Mesothelial cell of epicardium (in vitro differentiated cells): ENCODE measurements around the gene PTP4A1. TPM values are rescaled to one million over a fixed set of nuclear protein-coding genes. Genes with fewer than 3 reads are reported as not detected.

ENCODE experiments used
- DNase-seq, 2 experiments: peaks; one replicate each; pipeline ENCODE4 v3.0.0; 2021; ENCODE audit warnings: low spot score in 2 of 2; ENCODE audit not compliant: unreplicated experiment in 2 of 2
- H3K27ac Mint-ChIP-seq: 2 replicates; pipeline ENCODE4 v1.8.0; 2021; ENCODE audit warnings: mixed read lengths
- H3K27me3 Mint-ChIP-seq: 2 replicates; pipeline ENCODE4 v1.8.0; 2021; ENCODE audit warnings: low read depth, mixed read lengths
- H3K36me3 Mint-ChIP-seq: 2 replicates; pipeline ENCODE4 v1.8.0; 2021; ENCODE audit warnings: mixed read lengths
- H3K4me1 Mint-ChIP-seq: 2 replicates; pipeline ENCODE4 v1.8.0; 2021; ENCODE audit warnings: mixed read lengths
- H3K4me3 Mint-ChIP-seq: 2 replicates; pipeline ENCODE4 v1.8.0; 2021; ENCODE audit warnings: mild to moderate bottlenecking, moderate library complexity, mixed read lengths
- H3K9me3 Mint-ChIP-seq: 2 replicates; pipeline ENCODE4 v1.8.0; 2021; ENCODE audit warnings: mixed read lengths
- CTCF ChIP-seq: fragments of 200-600 bp; sonication (generic); IDR thresholded peaks from one replicate; pipeline ENCODE4 v1.5.0; 2021; ENCODE audit warnings: antibody characterized with exemption; ENCODE audit not compliant: unreplicated experiment
- total RNA-seq: library from RNA; stranded (reverse); gene quantifications from 3 replicates; pipeline ENCODE4 v1.2.1, GENCODE V29; 2021

PTP4A1 gene
- total RNA-seq, 1 donor from 2014 or later, result 51.5 TPM

GRCh38 chr6:63565058-63565726 lies 7.1 kb upstream of the PTP4A1 start:
- peaks cover 6% of the 10 kb centered on the region for H3K36me3 Mint-ChIP-seq
- H3K9me3 Mint-ChIP-seq, result peaks cover 16% of the 10 kb centered on the region
- no peak overlapping the region for H3K4me3 Mint-ChIP-seq
- H3K27ac Mint-ChIP-seq, result no peak overlapping the region
- H3K27me3 Mint-ChIP-seq, result no peaks in the 10 kb centered on the region
- no peak for DNase-seq
- no peak for TF ChIP-seq CTCF
- peaks cover 25% of the 10 kb centered on the region for H3K4me1 Mint-ChIP-seq

DNA sequence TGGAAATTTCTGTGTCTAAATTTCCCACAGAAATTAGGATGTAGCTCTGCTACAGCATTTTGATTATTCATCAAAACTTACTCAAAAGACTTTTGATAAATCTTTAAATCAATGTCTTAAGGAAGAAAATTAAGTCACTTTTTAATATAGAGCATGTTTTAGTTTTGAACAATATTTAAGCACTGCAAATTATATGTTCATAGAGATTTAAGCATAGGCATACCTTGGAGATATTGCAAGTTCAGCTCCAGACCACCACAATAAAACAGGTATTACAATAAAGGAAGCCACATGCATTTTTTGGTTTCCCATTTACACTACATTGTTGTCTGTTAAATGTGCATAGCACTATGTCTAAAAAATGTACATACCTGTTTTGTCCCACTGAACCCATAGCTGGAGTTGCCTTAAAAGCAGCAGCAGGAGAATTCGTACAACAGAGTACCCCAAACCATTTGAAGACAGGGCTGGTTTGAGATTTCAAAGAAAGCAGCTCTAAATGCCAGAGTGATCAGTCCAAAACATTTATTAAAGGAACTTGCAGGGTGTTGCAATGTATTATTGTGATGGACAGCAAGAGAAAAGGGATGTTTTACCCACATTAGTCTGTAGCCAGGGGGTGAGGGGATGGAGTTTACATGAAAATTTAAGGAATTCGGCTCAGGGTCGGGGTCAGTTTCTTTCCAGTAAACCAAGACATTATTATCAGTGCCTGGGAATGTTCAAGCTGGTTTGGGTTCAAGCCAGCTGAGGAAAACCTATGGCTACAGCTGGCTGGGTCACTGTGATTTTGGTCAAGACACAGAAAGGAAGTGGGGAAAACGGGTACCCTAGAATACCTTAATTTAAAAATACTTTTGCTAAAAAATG lies 6.3 kb upstream of the PTP4A1 start:
- no peak for TF ChIP-seq CTCF
- peaks cover 21% of the 10 kb centered on the region for H3K4me1 Mint-ChIP-seq
- no peak overlapping the region for H3K4me3 Mint-ChIP-seq
- H3K36me3 Mint-ChIP-seq, result peaks cover 6% of the 10 kb centered on the region
- H3K9me3 Mint-ChIP-seq, result peaks cover 16% of the 10 kb centered on the region
- H3K27ac Mint-ChIP-seq, result peak overlapping the region; percentile 45
- no peak for DNase-seq
- no peaks in the 10 kb centered on the region for H3K27me3 Mint-ChIP-seq

- DNase-seq, result no peak
- H3K4me1 Mint-ChIP-seq, result peaks cover 28% of the 10 kb centered on the region
- no peaks in the 10 kb centered on the region for H3K27me3 Mint-ChIP-seq
- H3K27ac Mint-ChIP-seq, result no peak overlapping the region
- peaks cover 6% of the 10 kb centered on the region for H3K36me3 Mint-ChIP-seq
- H3K4me3 Mint-ChIP-seq, result no peak overlapping the region
- TF ChIP-seq CTCF, result no peak
- peaks cover 16% of the 10 kb centered on the region for H3K9me3 Mint-ChIP-seq
These were observed 4.3 kb upstream of the PTP4A1 start for GRCh38 chr6:63567966-63568365.

GRCh38 chr6:63571361-63572043 lies 778 bp upstream of the PTP4A1 start:
- Mint-ChIP-seq H3K4me1 (peaks cover 41% of the 10 kb centered on the region), H3K27ac (peak overlapping the region; percentile 97), H3K36me3 (peaks cover 6% of the 10 kb centered on the region), H3K4me3 (peak overlapping the region; percentile 81), H3K9me3 (peaks cover 16% of the 10 kb centered on the region), H3K27me3 (no peaks in the 10 kb centered on the region)
- no peak for DNase-seq
- no peak for TF ChIP-seq CTCF

GRCh38 chr6:63572747-63573075 lies 431 bp downstream of the PTP4A1 start:
- no peak for TF ChIP-seq CTCF
- DNase-seq, result peak in 1 of 2 experiments; percentile 64
- Mint-ChIP-seq H3K9me3 (peaks cover 6% of the 10 kb centered on the region), H3K36me3 (peaks cover 12% of the 10 kb centered on the region), H3K4me3 (peak overlapping the region; percentile 81), H3K27me3 (no peaks in the 10 kb centered on the region), H3K27ac (peak overlapping the region; percentile 96), H3K4me1 (peaks cover 38% of the 10 kb centered on the region)
